Erythroblast (primary cell): ENCODE measurements around the gene NFIB.

Experiments
- GATA1 ChIP-seq: IDR thresholded peaks from 2 replicates; pipeline ENCODE4 v1.6.1; 2011; ENCODE audit warnings: low read depth, mild to moderate bottlenecking, control low read depth, low read length, moderate library complexity
- POLR2A ChIP-seq: IDR thresholded peaks from 2 replicates; pipeline ENCODE4 v1.6.1; 2011; ENCODE audit warnings: mild to moderate bottlenecking, low read length

DNA sequence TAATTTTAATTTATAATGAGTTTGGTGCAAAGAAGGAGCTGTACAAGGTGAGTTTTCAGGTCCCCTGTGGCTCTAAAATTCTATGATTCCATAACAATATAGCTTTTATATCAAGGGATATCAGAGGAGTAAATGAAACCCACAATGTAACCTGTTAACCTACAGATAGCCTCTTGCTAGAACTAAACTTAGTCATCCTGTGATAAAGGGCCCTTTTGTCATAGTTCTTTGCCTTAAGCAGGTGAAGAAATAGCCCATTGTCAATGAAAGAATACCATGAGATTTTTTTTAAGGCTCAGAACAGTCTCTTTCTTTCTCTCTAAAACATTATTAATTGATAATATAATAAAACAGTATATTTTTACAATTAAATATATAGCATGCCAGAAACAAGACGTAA is 127.8 kb downstream of the NFIB start:
- TF ChIP-seq POLR2A (no peak), GATA1 (no peak)
